ENCODE measurements around the gene COL8A1. TPM values are rescaled to one million over a fixed set of nuclear protein-coding genes. Genes with fewer than 3 reads are reported as not detected.

COL8A1 gene
- total and polyA plus RNA-seq, 9 of the 15 experiments (the other 6 are each of a cell fraction or from before 2014, with no cell fraction given), result 0.07 TPM; not detected in 8

GRCh38 chr3:99659951-99660350 lies 21.6 kb downstream of the COL8A1 start:
- no peak overlapping the region for H3K27ac ChIP-seq (ENCODE audit: extremely low read depth, low read depth, low read length)
- no peaks in the 10 kb centered on the region for H3K4me1 ChIP-seq (replicated peaks in 1 of 2; ENCODE audit: control insufficient read depth in 2 of 2, insufficient read depth in 2 of 2, low read length in 2 of 2)
- no peaks in the 10 kb centered on the region for H4K20me1 ChIP-seq (replicated peaks; ENCODE audit: control insufficient read depth, insufficient read depth, low read length)
- ATAC-seq (no peak), FAIRE-seq (no peak), DNase-seq (ENCODE audit: extremely low read depth in 1 of 4, low spot score in 3 of 4) (no peak)
- 0% methylated on average over 3 of the region's 4 CpGs for WGBS (ENCODE audit: insufficient coverage, low coverage, missing lambda C conversion rate)
- no peak overlapping the region for H3K9ac ChIP-seq (ENCODE audit: insufficient read depth in 1 of 2, low read depth in 2 of 2, low read length in 2 of 2)
- no peaks in the 10 kb centered on the region for H3K9me3 ChIP-seq (replicated peaks; ENCODE audit: control insufficient read depth, insufficient read depth, low read depth, low read length)
- BruUV-seq (replicated peaks), result no TSS peak
- no peak overlapping the region for H3K4me2 ChIP-seq (ENCODE audit: insufficient read depth, low read length)
- ChIA-PET CTCF (ENCODE audit: low intra/inter-chr PET ratio) (no interaction called here), POLR2A (no interaction called here)
- H3K36me3 ChIP-seq (ENCODE audit: control insufficient read depth, insufficient read depth, low read length), result no peaks in the 10 kb centered on the region
- in situ Hi-C loops (cut with MboI), result no loop called here
- H3K9me1 ChIP-seq (ENCODE audit: control insufficient read depth, insufficient read depth, low read length), result no peaks in the 10 kb centered on the region
- H3K79me2 ChIP-seq (ENCODE audit: control insufficient read depth, insufficient read depth, low read length), result no peaks in the 10 kb centered on the region
- no peaks in the 10 kb centered on the region for H3K27me3 ChIP-seq (ENCODE audit: control insufficient read depth in 2 of 2, insufficient read depth in 2 of 2, low read length in 2 of 2)
- intact Hi-C loops (cut with micrococcal nuclease), result no loop called here
- no peak overlapping the region for H3K4me3 ChIP-seq
- H2AFZ ChIP-seq (ENCODE audit: low read depth, low read length), result no peak overlapping the region
- TF ChIP-seq ZNF347 (CRISPR knock-in tag; IDR thresholded peaks at IDR 0.05; ENCODE audit: low read depth), result no peak
- TF ChIP-seq MYC (IDR thresholded peaks at IDR 0.05; ENCODE audit: low read depth, low read length), result no peak
- TF ChIP-seq MYC (CRISPR knock-in tag; IDR thresholded peaks at IDR 0.05; ENCODE audit: borderline replicate concordance, low read depth), result no peak
- no peak for TF ChIP-seq TBP (optimal IDR thresholded peaks at IDR 0.05; ENCODE audit: low read depth, low read length)
- TF ChIP-seq TCF15 (CRISPR knock-in tag; IDR thresholded peaks at IDR 0.05), result no peak
- no peak for TF ChIP-seq MCM3 (IDR thresholded peaks at IDR 0.05)
- no peak for TF ChIP-seq NR4A1 (CRISPR knock-in tag; IDR thresholded peaks at IDR 0.05)
- no peak for TF ChIP-seq NR4A1 (tag; IDR thresholded peaks at IDR 0.05)
- no peak for TF ChIP-seq GABPB1 (CRISPR knock-in tag; IDR thresholded peaks at IDR 0.05)
- TF ChIP-seq REST (IDR thresholded peaks at IDR 0.05; ENCODE audit: borderline replicate concordance), result no peak
- TF ChIP-seq REST (CRISPR knock-in tag; IDR thresholded peaks at IDR 0.05; ENCODE audit: low read depth), result no peak
- no peak for TF ChIP-seq RB1 (IDR thresholded peaks at IDR 0.05; ENCODE audit: low read depth)
- no peak for TF ChIP-seq RUNX1 (IDR thresholded peaks at IDR 0.05; ENCODE audit: low read depth)
- TF ChIP-seq TRIM24 (IDR thresholded peaks at IDR 0.05), result no peak
- TF ChIP-seq C11orf30 (IDR thresholded peaks at IDR 0.05; ENCODE audit: low read depth), result no peak
- no peak for TF ChIP-seq BRF2 (IDR thresholded peaks at IDR 0.05; ENCODE audit: borderline replicate concordance, insufficient read depth, insufficient read length)
